ENCODE data around the gene JPH2.

JPH2 gene

DNA sequence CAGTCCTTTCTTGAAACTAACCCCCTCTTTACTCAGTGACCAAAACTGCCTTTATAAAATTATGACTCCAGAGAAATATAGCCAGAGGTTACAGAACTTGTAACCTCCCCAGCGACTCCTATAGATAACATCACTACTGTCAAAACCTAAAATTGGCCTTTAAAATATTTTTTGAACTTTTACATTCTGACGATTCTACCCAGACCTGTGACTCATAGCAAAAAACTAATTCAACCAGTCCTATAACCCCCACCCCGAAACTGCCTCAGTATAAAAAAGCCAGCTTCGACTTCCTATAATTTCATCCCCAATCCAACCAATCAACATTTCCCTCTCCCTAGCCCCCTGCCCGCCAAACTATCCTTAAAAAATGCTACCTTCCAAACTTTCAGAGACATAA lies 13.9 kb downstream of the JPH2 start:
- DNase-seq (ENCODE audit: low read depth): no peak
- TF ChIP-seq, protein P1, sequence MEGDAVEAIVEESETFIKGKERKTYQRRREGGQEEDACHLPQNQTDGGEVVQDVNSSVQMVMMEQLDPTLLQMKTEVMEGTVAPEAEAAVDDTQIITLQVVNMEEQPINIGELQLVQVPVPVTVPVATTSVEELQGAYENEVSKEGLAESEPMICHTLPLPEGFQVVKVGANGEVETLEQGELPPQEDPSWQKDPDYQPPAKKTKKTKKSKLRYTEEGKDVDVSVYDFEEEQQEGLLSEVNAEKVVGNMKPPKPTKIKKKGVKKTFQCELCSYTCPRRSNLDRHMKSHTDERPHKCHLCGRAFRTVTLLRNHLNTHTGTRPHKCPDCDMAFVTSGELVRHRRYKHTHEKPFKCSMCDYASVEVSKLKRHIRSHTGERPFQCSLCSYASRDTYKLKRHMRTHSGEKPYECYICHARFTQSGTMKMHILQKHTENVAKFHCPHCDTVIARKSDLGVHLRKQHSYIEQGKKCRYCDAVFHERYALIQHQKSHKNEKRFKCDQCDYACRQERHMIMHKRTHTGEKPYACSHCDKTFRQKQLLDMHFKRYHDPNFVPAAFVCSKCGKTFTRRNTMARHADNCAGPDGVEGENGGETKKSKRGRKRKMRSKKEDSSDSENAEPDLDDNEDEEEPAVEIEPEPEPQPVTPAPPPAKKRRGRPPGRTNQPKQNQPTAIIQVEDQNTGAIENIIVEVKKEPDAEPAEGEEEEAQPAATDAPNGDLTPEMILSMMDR (IDR thresholded peaks at IDR 0.05; ENCODE audit: low read depth, low read length, missing control alignments): no peak

DNA sequence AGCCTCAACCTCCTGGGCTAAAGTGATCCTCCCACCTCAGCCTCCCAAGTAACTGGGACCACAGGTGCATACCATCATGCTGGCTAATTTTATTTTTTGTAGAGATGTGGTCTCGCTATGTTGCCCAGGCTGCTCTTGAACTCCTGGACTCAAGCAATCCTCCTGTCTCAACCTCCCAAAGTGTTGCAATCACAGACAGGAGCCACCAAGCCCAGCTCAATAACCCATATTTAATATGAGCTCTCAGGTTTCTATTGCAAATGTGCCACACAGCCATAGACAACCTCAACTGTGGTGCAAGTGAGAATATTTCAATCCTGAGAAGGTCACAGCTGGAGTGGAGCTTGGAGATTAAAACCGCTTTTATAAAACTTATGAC lies 14.4 kb downstream of the JPH2 start:
- no peak for DNase-seq (ENCODE audit: low read depth)
- H3K4me3 ChIP-seq (ENCODE audit: low read depth, low read length): no peak overlapping the region
- TF ChIP-seq, protein P1 (IDR thresholded peaks at IDR 0.05; ENCODE audit: low read depth, low read length, missing control alignments): no peak

More for the DNA sequence above, 13.9 kb downstream of the JPH2 start:
- H3K4me3 ChIP-seq (ENCODE audit: low read depth, low read length): no peak overlapping the region

DNA sequence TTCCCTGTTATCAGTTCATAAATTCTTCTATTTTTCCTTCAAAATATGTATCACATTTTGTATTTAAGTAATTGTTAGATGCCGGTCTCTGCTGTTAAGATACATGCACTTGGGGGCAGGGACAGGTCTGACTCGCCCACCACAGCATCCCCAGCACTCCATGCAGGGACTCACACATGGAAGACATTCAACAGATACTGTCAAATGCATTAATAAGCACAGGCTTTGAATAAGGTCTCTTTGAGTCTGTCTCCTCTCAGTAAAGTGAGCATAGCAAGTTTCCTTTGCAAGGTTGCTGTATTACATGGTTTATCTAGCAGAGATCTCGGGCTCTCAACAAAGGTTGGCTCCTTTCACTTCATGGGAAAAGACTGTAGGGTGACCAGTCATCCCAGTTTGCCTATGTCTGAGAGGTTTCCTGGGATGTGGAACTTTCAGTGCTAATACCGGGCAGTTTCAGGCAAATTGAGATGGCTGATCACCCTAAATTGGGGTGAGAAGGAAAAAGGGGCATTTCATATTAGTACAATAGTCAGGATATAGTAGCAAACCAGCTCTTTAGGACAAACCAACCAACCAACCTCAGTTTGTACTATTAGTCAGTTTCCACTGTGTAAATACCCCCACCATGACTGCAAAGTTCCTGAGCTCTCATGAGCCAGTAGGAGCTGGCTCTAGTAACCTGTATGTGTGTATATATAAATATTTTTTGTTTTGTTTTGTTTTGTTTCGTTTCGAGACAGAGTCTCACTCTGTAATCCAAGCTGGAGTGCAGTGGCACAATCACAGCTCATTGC lies 15.0 kb downstream of the JPH2 start:
- no peak overlapping the region for H3K4me3 ChIP-seq (ENCODE audit: low read depth, low read length)
- TF ChIP-seq, protein P1 (IDR thresholded peaks at IDR 0.05; ENCODE audit: low read depth, low read length, missing control alignments): no peak
- no peak for DNase-seq (ENCODE audit: low read depth)

DNA sequence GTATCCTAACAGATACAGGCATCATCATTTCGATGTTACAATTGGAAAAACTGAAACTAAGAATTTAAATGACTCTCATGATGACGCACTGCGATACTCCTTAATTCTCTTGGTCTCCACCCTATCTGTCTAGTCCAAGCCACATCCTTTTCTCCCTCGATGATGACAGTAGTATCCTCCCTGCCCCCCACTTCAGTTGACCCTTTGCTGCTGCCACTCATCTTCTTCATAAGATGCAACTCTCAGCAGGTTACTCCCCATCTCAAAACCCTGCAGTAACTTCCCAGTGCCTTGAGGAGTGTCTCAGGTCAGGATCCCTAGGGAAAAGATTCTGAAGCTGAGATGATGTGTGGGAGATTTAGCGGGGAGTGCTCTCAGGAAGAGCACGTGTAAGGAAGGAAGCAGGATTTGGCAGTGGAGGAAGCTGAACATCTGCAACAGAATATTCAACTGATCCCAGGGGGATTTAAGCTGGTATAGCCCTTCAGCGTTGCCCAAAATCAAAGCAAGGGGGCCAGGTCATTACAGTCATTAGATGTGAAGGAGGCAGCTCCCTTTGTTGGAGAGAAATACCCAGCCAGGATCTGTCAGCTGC lies 16.1 kb downstream of the JPH2 start:
- TF ChIP-seq, protein P1 (IDR thresholded peaks at IDR 0.05; ENCODE audit: low read depth, low read length, missing control alignments): no peak
- DNase-seq (ENCODE audit: low read depth): no peak
- H3K4me3 ChIP-seq (ENCODE audit: low read depth, low read length): no peak overlapping the region

DNA sequence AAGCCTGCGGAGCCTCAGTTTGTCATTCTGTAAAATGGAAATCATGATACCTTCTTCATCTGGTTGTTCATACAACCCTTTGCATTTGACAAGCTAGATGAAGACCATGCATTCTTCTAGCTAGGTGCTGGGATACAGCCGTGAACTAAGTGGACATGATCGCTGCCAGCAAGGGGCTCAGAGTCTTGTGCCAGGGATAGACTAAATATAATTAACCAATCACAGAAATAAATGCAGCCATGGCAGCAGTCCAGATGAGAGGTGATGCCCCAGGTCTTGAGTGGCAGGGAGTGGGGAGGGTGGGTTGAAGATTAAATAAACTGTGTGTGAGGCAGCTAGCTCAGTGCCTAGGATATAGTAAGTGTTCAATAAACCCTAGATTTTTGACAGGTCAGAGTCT lies 19.3 kb downstream of the JPH2 start:
- TF ChIP-seq, protein P1 (IDR thresholded peaks at IDR 0.05; ENCODE audit: low read depth, low read length, missing control alignments): no peak
- no peak for DNase-seq (ENCODE audit: low read depth)
- H3K4me3 ChIP-seq (ENCODE audit: low read depth, low read length): no peak overlapping the region

DNA sequence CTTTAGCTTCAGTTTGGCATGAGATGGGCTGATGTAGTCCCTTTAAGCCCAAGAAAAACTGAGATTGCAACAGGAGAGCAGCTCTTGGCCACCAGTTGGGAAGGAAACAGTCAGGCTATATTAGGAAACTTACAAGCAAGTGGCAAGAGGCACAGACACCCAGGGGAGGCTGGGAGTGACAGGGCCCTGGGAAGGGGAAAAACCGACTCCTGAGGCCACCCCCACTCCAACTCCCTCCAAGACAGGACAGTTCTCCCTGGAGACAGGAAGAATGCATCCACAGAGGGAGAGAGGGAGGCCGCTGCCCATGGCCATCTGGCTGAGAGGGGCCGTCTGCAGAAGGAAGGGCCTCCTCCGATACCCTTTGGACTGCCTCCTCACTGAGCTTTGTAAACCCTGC lies 20.5 kb downstream of the JPH2 start:
- no peak for DNase-seq (ENCODE audit: low read depth)
- TF ChIP-seq, protein P1 (IDR thresholded peaks at IDR 0.05; ENCODE audit: low read depth, low read length, missing control alignments): no peak
- no peak overlapping the region for H3K4me3 ChIP-seq (ENCODE audit: low read depth, low read length)

DNA sequence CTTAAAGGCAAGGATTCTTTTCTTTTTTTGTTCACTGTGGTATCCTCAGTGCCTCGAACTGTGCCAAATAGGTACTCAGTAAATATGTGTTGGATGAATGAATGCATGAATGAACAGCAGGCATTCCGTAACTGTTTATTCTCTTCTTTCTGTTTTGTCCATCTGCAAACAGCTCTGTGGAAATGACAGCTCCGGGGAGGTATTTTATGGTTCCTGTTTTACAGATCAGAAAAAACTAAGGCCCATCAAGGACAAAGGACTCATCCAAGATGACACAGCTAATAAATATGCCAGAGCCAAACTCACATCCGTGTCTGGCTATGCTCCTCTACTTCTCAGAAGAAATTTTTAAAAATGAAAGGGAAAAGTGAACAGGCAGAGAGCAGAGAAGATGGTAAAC lies 21.0 kb downstream of the JPH2 start:
- H3K4me3 ChIP-seq (ENCODE audit: low read depth, low read length): no peak overlapping the region
- TF ChIP-seq, protein P1 (IDR thresholded peaks at IDR 0.05; ENCODE audit: low read depth, low read length, missing control alignments): no peak
- DNase-seq (ENCODE audit: low read depth): no peak

Measured in GM12864 (cell line).